GM19035 (cell line): Measurements from ENCODE around the gene PCCA.

Experiments used
- ATAC-seq: cut with Tn5 transposase; IDR thresholded peaks from one replicate; pipeline ENCODE4 v1.9.1; 2021; ENCODE audit not compliant: unreplicated experiment

The PCCA gene

DNA sequence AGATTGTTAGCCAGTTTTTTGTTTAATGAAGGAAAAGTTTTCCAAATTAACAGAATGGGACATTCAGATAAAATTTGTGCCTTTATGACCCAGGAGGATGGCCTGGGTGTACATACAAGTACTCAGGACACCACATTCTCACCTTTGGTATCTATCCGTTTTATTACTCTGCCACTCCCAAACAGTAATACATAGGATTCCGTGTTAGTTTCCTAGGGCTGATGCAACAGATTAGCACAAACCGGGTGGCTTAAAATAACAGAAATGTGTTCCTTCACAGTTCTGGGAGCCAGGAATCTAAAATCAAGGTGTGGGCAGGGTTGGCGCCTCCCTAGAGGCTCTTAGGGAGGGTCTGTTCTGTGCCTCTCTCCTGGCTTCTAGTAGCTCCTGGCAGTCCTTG lies 369.8 kb downstream of the PCCA start:
- no peak for ATAC-seq

DNA sequence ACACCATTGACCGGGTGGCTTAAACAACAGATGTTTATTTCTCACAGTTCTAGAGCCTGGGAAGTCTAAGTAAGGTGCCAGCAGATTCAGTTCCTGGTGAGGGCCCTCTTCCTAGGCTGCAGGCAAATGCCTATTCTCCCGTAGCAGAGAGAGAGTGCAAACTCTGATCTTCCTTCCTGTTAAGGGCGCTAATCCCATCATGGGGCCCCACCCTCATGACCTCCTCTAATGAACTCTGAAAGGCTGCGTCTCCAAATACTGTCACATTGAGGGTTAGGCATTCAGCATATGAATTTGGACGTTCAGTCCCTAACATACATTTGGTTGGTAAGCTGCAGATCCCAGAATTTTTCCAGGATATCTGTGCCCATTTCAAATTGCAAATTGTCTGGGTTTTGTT lies 370.9 kb downstream of the PCCA start:
- ATAC-seq: no peak

- ATAC-seq: no peak
Observed at GRCh38 chr13:100460266-100460665, 371.4 kb downstream of the PCCA start.

DNA sequence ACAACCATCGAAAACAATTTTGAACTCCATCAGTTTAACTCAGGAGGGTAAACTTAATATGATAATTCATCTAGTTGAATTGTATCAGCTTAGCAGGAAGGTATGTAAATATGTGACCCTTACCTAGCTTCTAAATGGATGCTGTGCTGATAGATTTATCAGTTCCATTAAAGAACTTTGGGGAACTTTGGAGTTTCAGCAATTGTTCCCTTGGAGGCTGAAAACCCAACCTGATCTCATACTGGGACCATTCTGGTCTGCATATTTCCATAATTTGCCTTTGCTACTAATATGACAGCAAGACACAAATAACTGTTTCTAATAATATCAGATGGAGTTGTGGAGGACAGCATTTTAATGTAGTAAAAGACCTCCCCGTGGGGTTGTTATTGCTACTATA lies 371.9 kb downstream of the PCCA start:
- no peak for ATAC-seq

GRCh38 chr13:100461309-100462030 lies 372.6 kb downstream of the PCCA start:
- no peak for ATAC-seq

DNA sequence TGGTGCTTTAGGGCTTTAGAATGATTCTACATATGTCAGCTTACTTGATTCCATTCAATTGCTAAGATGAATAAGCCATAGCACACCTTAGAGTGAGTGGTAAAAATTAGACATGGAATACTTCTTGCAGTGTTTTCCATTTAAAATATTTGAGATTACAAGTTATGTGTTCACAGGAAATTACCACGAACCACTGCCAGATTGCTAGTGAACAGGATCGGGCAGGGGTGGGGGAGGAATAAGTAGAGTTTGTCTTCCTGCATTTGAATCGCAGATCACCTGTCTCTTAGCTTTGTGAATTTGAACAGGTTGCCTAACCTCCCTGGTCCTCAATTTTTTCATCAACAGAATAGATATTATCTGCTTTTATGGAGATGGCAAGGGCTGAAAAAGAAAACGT lies 375.1 kb downstream of the PCCA start:
- ATAC-seq: no peak

DNA sequence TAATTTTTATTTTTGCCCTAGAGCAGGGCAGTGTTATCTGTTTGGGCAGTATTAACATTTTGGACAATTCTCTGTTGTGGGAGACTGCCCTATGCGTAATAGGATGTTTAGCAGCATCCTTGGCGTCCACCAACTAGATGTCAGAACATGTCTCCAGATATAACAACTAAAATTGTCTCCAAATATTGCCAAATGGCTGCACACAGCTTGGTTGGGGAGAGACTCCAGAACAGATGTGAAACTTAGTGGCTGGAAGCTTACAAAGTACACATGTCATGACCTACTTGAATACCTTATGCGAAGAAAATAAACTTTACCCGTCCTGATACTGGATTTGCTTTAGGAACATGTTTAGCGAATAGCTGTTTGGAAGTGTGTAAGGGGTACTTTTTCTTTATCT lies 376.7 kb downstream of the PCCA start:
- no peak for ATAC-seq

- no peak for ATAC-seq
Observed at GRCh38 chr13:100470866-100471505, 382.1 kb downstream of the PCCA start.

DNA sequence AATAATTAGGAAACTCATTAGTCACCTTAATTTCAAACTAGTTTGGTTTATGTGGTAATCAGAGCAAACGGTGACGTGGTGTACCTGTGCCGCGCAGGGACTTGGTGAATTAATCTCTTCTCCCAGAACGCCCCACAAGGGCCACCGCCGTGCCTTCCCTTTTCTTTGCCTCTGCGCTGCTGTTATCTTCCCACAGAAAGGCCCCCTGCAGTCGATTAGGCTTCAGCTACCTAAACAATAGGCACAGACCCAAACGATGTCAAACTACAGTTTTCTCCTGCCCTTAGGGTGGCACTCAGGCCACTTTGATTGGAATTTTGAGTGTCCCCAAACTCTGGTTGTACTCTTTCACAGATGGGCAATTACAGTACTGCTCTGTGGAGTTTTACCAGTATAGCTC lies 384.2 kb downstream of the PCCA start:
- ATAC-seq: no peak

DNA sequence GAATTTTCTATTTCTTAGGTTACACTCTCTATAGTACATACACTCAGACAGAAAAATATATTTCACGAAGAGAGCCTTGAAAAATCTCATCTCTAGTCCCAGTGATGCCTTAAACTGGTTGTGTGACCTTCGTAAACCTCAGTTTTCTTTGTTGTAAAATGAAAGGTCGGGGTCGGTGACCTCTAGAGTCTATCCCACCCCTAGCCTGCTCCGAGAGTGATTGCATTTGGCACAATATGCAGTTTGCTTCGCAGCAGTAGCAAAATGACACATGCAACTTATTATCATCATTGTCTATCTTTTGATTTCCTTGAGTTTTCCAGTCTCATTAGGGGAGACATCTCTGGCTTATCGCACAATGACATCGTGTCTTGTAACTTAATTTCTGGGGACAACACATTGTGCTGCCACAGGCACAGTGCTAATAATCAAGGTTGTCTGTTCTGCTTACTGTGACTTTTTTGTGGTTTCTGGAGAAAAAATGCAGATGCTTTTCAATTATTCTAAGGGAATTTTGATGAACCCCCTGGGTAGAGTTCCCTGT lies 384.7 kb downstream of the PCCA start:
- ATAC-seq: no peak

DNA sequence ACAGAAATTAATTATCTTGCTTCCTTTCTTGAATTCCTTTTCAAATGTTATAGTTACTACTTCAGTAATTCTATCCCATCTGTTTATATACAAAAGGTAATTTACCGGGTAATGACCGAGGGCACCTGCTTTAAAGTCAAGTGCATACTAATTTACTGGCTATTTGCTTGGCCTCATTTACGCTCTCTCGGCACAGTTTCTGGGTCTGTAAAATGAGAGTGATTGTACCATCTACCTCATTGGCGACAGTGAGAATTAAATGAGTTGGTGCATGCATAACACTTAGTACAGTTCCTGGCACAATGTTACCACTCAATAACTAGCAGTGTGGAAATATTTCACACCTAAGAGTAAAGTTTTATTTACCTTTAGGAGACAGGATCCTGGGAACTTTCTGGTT lies 388.1 kb downstream of the PCCA start:
- ATAC-seq: no peak

- ATAC-seq: no peak
Observed at GRCh38 chr13:100478107-100478809, 389.4 kb downstream of the PCCA start.

- no peak for ATAC-seq
Observed at GRCh38 chr13:100480676-100481075, 391.8 kb downstream of the PCCA start.

DNA sequence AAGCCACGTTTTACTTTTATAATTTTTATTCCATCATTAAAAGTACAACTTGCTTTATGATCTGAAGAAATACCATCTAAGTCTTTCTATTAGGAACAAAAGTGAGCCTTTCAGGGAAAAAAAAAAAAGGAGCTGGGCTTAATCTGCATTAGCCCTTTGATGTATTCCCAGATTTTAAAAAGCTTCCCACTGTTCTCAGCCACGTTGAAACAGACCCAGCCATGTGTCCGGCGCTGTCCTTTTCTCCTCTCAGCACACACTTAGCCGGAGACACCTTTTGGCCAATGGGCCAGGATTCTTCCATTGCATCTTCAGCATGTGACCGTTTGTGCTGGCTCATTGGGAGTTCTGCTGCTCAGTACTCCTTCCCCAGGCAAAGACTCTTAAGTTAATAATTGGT lies 394.2 kb downstream of the PCCA start:
- ATAC-seq: no peak

DNA sequence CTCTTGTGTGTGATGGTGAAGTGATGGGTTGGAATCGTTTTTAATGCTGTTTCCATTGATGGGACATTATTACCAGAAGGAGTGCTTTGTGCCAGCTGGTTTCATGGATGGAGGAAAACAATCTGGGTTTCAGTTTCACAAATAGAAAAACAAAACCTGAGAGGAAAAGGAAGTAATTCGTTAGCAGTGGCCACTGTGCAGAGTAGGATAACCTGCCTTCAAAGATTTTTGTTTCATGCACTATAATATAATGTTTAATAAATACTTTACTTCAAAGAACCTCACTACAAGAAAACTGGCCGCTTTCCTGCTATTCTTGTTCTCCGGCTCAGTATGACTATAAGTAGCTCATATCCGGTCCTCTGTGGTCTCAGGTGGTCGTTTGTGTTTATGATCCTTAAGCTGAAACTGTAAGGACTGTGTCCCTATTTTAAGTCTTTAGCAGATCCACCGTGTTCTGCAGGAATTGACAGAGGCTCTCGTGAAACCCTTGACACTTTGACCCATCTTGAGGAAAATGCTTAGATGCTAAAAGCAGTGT lies 395.0 kb downstream of the PCCA start:
- ATAC-seq: no peak

- ATAC-seq: no peak
Observed at GRCh38 chr13:100484702-100485101, 395.8 kb downstream of the PCCA start.

GRCh38 chr13:100485265-100485664 lies 396.4 kb downstream of the PCCA start:
- no peak for ATAC-seq

GRCh38 chr13:100490692-100491091 lies 401.8 kb downstream of the PCCA start:
- ATAC-seq: no peak

DNA sequence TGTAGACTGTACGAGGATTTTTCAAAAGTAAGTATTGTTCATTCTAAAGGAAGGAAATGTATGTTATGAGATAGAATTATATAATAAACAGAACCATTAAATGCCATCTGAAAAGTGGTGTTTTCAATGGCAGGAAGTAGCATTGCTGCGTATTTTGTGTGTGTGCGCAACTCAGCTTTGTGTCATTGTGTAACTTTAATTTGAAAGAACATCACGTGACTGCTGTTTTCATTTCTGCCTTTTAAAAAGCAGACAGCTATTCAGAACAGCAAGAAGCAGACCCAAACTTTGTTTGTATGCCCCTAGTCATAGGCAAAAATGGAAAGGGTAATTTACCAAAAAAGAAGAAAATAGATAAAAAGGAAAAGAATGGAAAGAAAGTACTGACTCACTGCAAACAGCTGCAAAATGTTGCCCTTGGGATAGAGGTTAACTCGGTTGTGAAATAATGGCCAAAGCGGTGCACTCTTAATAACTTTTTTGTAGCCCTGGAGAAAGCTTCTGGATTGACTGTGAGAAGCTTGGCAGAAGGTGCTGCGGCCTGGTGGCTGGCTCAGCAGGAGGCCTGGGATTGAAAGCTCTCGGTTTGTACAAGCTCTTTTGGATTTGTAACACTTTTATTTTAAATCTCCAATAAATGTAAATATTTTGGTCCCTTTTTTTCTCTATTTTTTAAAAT lies 402.4 kb downstream of the PCCA start:
- ATAC-seq: no peak

DNA sequence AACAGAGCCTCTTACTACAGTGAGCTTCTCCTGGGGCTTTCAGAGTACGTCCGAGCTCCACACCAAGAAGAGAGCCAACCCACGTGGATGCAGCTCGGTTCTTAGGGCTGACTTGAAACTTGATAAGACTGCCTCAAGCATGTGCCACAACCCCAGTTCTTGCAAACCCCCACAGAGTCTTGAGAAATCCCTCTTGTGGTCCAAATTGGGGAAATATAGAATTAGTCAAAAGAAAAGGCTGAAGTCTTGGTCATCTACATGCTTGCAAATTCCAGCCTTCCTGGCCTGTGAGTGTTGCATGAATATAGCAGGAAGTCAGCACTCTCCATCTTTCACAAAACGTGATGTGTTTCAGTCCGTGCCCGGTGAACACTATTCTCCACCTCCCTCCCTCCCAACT lies 404.5 kb downstream of the PCCA start:
- no peak for ATAC-seq

DNA sequence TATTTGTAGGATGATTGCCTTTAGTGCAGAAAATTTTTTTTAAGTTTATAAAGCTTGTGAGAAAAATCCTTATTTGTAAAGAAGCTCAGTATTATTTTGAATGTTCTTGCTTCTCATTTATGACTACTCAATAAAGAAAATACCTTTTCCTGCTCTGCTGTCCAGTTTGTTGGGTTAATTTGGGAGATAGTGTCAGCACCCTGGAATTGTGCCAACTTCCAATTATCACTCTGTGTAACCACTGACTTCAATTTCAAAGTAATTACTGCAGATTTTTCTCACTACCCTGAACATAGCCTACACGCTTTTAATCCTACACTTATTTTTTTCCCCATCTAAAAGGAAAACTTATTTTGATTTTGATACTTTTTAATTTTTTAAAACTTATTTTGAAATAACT lies 406.6 kb downstream of the PCCA start:
- no peak for ATAC-seq
